ENCODE data around the gene DYRK1B.
"Not testable (repeated sequence)": the region's sequence is repeated elsewhere in the genome, so short reads cannot be mapped to it uniquely, and the experiment has no call there.

DYRK1B gene

DNA sequence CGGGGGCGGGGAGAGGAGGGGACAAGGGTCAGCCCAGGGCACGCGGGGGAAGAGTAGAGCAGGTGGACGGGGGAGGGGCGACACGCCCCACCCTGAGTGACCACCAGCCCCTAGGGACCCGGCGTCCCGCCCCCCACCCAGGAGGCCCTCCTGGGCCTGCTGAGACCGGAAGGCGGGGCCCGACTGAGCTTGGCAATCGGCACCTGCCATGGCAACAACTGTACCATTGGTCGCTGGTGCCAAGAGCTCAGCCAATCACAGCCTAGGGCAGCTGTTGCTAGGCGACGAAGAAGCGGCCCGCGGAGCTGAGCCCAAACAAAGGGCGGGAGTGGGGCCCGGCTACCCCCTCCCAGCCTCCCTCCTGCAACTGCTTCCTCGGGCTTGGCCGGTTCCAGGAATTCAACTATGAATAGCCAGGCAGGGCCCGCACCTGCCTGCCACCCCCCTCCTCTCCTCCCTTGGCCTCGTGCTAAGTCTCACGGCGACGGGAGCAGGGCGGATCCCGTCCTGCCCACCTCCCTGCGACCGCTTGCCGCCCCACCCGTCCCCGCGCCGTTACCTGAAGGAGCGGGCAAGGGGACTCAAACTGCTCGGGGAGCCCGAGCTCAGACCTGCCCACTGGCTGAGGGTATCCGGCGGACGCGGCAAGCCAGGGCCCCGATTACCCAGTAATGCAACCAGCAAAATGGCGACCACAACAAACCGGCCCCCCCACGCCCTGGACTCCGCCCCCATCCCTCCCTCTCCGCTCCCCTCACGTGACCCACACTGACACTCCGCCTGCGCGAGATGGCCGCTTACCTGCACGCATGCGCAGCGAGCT lies at the start of gene DYRK1B:
Gene DYRK1B (minus strand): TSS at position 699 of the 823 bp plus-strand sequence. CDS start 2,295 bp downstream, outside the sequence.
- Histone ChIP-seq H3K36me3 (ENCODE audit: control insufficient read depth in 5 of 5, insufficient read depth in 5 of 5, low read length in 5 of 5) (peaks cover 11 to 69% (median 48%) of the 10 kb centered on the region in 5 donors), H3K9me3 (ENCODE audit: control insufficient read depth in 5 of 5, low read length in 5 of 5) (no peaks in the 10 kb centered on the region), H3K27ac (ENCODE audit: low read depth, low read length) (peak within 1 kb of the TSS; percentile 86), H3K4me1 (ENCODE audit: control insufficient read depth in 5 of 5, insufficient read depth in 5 of 5, low read length in 5 of 5) (peaks cover 9 to 29% (median 22%) of the 10 kb centered on the region in 5 donors), H3K9ac (ENCODE audit: low read length in 5 of 5) (peak within 1 kb of the TSS; percentile 52 to 78 (median 76)), H3K27me3 (ENCODE audit: control insufficient read depth in 5 of 5, insufficient read depth in 4 of 5, low read length in 5 of 5) (no peaks in the 10 kb centered on the region), H3K4me3 (ENCODE audit: low read depth in 1 of 5, low read length in 5 of 5) (peak within 1 kb of the TSS; percentile 70 to 98 (median 90))

DNA sequence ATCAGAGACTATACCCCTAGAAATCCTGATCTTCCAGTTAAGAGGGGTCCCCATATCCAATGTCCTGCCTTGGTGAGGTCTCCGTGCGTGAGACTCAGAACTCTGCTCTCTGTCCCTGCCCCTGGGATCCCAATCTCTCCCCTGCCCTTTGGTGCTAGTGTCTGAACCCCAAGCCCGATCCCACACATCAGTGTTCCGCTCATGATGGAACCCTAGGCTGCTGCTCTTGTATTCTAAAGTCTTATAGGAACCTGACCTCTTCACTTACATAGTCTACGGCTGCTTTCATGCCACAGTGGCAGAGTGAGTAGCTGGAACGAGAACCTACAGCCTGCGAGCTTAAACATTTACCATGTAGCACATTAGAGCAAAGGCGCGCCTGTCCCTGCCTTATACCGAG lies 48.7 kb upstream of the DYRK1B start:
- H3K27ac ChIP-seq (ENCODE audit: low read depth, low read length); H3K27me3 ChIP-seq (ENCODE audit: control insufficient read depth in 5 of 5, insufficient read depth in 4 of 5, low read length in 5 of 5); H3K4me3 ChIP-seq (ENCODE audit: low read depth in 1 of 5, low read length in 5 of 5); H3K9me3 ChIP-seq (ENCODE audit: control insufficient read depth in 5 of 5, low read length in 5 of 5); H3K4me1 ChIP-seq (ENCODE audit: control insufficient read depth in 5 of 5, insufficient read depth in 5 of 5, low read length in 5 of 5); H3K9ac ChIP-seq (ENCODE audit: low read length in 5 of 5); H3K36me3 ChIP-seq (ENCODE audit: control insufficient read depth in 5 of 5, insufficient read depth in 5 of 5, low read length in 5 of 5): not testable (repeated sequence)

DNA sequence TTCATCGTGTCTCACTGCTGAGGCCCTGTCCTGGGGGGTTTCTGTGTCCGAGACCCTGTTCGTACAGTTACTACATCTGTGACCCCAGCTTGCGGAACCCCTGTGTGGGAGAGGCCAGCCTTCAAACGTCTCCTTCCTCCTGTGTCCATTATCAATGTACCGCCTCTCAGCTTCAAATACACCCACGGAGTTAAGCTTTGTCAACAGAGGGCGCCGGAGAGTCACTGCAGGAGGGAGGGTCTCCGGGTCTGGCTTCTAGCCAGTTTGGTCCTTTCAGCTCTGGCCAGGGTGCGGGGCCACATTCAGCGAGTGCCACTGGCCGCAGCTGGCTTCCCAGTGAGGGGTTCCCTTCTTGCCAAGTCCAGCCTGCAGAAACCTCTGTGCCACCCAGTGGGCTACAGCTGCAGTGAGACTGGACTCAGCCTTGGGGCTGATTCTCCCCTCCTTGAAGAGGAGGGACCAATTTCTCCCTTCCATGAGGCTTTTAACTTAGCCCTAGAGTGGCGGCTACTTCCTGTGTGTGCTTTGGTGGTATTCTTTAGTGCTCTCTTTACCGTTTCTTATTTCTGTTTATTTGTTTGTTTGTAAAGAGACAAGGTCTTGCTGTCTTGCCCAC lies 47.6 kb upstream of the DYRK1B start:
- H3K27me3 ChIP-seq (ENCODE audit: control insufficient read depth in 5 of 5, insufficient read depth in 4 of 5, low read length in 5 of 5); H3K4me3 ChIP-seq (ENCODE audit: low read depth in 1 of 5, low read length in 5 of 5); H3K9ac ChIP-seq (ENCODE audit: low read length in 5 of 5); H3K27ac ChIP-seq (ENCODE audit: low read depth, low read length); H3K4me1 ChIP-seq (ENCODE audit: control insufficient read depth in 5 of 5, insufficient read depth in 5 of 5, low read length in 5 of 5); H3K9me3 ChIP-seq (ENCODE audit: control insufficient read depth in 5 of 5, low read length in 5 of 5); H3K36me3 ChIP-seq (ENCODE audit: control insufficient read depth in 5 of 5, insufficient read depth in 5 of 5, low read length in 5 of 5): not testable (repeated sequence)

DNA sequence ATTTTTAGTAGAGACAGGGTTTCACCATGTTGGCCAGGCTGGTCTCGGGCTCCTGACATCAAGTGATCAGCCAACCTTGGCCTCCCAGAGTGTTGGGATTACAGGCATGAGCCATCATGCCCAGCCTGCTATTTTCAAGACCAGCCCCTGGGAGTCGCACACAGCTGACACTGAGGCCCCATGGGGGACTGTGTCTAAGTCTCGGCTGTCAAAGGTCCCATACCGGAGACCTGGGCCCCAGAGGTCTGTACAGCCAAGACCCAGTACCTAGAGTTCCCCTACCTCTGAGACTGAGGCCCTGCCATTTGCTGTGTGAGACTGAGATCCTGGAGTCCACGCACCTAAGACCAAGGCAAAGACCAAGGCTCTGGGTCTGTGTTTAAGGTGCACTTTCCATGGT lies 46.3 kb upstream of the DYRK1B start:
- not testable (repeated sequence) for H3K36me3 ChIP-seq (ENCODE audit: control insufficient read depth in 5 of 5, insufficient read depth in 5 of 5, low read length in 5 of 5); H3K9me3 ChIP-seq (ENCODE audit: control insufficient read depth in 5 of 5, low read length in 5 of 5); H3K4me3 ChIP-seq (ENCODE audit: low read depth in 1 of 5, low read length in 5 of 5); H3K27ac ChIP-seq (ENCODE audit: low read depth, low read length); H3K4me1 ChIP-seq (ENCODE audit: control insufficient read depth in 5 of 5, insufficient read depth in 5 of 5, low read length in 5 of 5); H3K27me3 ChIP-seq (ENCODE audit: control insufficient read depth in 5 of 5, insufficient read depth in 4 of 5, low read length in 5 of 5); H3K9ac ChIP-seq (ENCODE audit: low read length in 5 of 5)

DNA sequence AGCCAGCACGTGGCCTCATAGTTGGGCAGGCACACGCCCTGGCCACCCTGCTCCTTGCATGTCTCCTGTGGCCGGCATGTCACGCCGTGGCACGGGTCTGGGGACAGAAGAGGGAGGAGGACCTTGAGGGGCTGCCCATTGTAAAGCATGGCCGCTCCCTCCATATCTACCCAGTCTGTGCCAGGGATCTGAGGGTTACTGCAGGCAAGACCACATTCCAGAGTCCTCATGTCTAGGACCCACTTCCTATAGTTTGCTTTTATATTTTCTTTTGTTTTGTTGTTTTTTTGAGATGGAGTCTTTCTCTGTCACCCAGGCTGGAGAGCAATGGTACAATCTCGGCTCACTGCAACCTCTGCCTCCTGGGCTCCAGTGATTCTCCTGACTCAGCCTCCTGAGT lies 45.8 kb upstream of the DYRK1B start:
- H3K9ac ChIP-seq (ENCODE audit: low read length in 5 of 5); H3K27me3 ChIP-seq (ENCODE audit: control insufficient read depth in 5 of 5, insufficient read depth in 4 of 5, low read length in 5 of 5); H3K9me3 ChIP-seq (ENCODE audit: control insufficient read depth in 5 of 5, low read length in 5 of 5): not testable (repeated sequence)

DNA sequence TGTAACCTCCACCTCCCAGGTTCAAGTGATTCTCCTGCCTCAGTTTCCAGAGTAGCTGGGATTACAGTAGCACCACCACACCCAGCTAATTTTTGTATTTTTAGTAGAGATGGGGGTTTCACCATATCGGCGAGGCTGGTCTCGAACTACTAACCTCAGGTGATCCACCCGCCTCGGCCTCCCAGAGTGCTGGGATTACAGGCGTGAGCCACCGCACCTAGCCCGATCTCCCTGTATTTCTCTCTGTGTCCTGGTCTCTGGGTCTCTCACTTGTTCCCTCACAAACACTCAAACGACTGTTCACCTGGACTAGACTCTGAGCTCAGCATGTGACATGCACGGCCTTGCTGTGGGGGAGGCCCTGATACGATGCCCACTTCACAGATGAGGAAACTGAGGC lies 44.9 kb upstream of the DYRK1B start:
- not testable (repeated sequence) for H3K36me3 ChIP-seq (ENCODE audit: control insufficient read depth in 5 of 5, insufficient read depth in 5 of 5, low read length in 5 of 5); H3K9ac ChIP-seq (ENCODE audit: low read length in 5 of 5); H3K27ac ChIP-seq (ENCODE audit: low read depth, low read length); H3K4me3 ChIP-seq (ENCODE audit: low read depth in 1 of 5, low read length in 5 of 5); H3K4me1 ChIP-seq (ENCODE audit: control insufficient read depth in 5 of 5, insufficient read depth in 5 of 5, low read length in 5 of 5); H3K27me3 ChIP-seq (ENCODE audit: control insufficient read depth in 5 of 5, insufficient read depth in 4 of 5, low read length in 5 of 5); H3K9me3 ChIP-seq (ENCODE audit: control insufficient read depth in 5 of 5, low read length in 5 of 5)

More for the DNA sequence above, 45.8 kb upstream of the DYRK1B start:
- not testable (repeated sequence) for H3K27ac ChIP-seq (ENCODE audit: low read depth, low read length); H3K36me3 ChIP-seq (ENCODE audit: control insufficient read depth in 5 of 5, insufficient read depth in 5 of 5, low read length in 5 of 5); H3K4me3 ChIP-seq (ENCODE audit: low read depth in 1 of 5, low read length in 5 of 5); H3K4me1 ChIP-seq (ENCODE audit: control insufficient read depth in 5 of 5, insufficient read depth in 5 of 5, low read length in 5 of 5)

DNA sequence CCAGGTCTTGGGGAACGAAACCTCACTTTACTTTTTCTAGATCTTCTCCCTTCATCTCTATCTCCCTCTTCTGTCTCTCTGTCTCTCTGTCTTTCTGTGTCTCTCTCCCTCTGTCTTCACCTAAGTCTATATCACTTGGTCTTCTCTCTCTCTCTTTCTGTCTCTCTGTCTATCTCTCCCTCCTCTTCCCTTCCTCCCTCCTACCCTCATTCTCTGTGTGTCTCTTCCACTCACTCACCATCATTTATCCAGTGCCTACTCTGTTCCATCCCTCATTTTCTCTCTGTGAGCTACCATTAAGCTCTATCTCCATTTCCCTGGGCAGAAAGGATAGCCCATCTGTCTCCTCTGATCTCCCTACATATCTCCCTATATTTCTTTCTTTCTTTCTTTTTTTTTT lies 44.4 kb upstream of the DYRK1B start:
- H3K4me3 ChIP-seq (ENCODE audit: low read depth in 1 of 5, low read length in 5 of 5) = no peak overlapping the region
- H3K9ac ChIP-seq (ENCODE audit: low read length in 5 of 5) = no peak overlapping the region
- H3K36me3 ChIP-seq (ENCODE audit: control insufficient read depth in 5 of 5, insufficient read depth in 5 of 5, low read length in 5 of 5) = no peaks in the 10 kb centered on the region
- H3K27ac ChIP-seq (ENCODE audit: low read depth, low read length) = no peak overlapping the region
- H3K4me1 ChIP-seq (ENCODE audit: control insufficient read depth in 5 of 5, insufficient read depth in 5 of 5, low read length in 5 of 5) = no peaks in the 10 kb centered on the region
- no peaks in the 10 kb centered on the region for H3K9me3 ChIP-seq (ENCODE audit: control insufficient read depth in 5 of 5, low read length in 5 of 5)
- H3K27me3 ChIP-seq (ENCODE audit: control insufficient read depth in 5 of 5, insufficient read depth in 4 of 5, low read length in 5 of 5) = peaks cover 0 to 6% (median 0%) of the 10 kb centered on the region in 5 donors

DNA sequence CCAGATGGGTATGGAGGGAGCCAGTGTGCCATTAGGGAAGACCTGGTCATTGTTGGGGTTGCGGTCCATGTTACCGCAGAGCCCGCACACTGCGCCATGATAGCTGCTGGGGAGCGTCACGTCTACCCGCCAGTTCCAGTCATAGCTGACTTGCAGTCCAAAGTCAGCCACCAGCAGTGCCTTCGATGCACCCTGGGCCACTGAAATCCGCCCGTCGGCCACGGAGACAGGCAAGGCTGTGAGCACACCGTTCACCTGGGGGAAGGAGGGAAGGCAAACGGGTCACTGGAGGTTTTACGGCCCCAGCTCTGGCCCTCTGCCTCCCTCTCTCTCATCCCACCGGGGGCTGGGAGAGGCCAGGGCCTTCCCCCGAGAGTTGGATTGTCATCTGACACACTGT lies 44.0 kb upstream of the DYRK1B start:
- H3K4me3 ChIP-seq (ENCODE audit: low read depth in 1 of 5, low read length in 5 of 5); H3K27me3 ChIP-seq (ENCODE audit: control insufficient read depth in 5 of 5, insufficient read depth in 4 of 5, low read length in 5 of 5); H3K9me3 ChIP-seq (ENCODE audit: control insufficient read depth in 5 of 5, low read length in 5 of 5); H3K27ac ChIP-seq (ENCODE audit: low read depth, low read length); H3K4me1 ChIP-seq (ENCODE audit: control insufficient read depth in 5 of 5, insufficient read depth in 5 of 5, low read length in 5 of 5); H3K36me3 ChIP-seq (ENCODE audit: control insufficient read depth in 5 of 5, insufficient read depth in 5 of 5, low read length in 5 of 5); H3K9ac ChIP-seq (ENCODE audit: low read length in 5 of 5): not testable (repeated sequence)

DNA sequence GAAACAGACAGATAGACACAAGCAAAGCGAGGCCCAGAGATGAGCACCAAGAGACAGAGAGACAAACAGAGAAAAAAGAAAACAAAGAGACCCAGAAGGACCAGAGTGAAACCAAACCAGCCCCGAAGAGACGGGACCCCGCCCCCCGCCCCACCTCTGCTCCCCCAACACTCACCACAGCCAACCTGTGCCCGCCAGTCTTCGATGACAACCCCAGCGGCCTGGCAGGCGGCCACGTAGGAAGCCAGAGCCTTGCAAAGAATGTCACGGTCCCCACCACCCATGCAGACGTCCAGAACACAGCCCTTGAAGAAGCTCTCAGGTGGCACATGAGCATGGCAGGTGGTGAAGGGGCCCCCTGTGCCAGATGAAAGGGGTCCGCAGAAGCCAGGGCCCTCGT lies 43.5 kb upstream of the DYRK1B start:
- H3K4me3 ChIP-seq (ENCODE audit: low read depth in 1 of 5, low read length in 5 of 5); H3K27me3 ChIP-seq (ENCODE audit: control insufficient read depth in 5 of 5, insufficient read depth in 4 of 5, low read length in 5 of 5); H3K36me3 ChIP-seq (ENCODE audit: control insufficient read depth in 5 of 5, insufficient read depth in 5 of 5, low read length in 5 of 5); H3K9ac ChIP-seq (ENCODE audit: low read length in 5 of 5); H3K27ac ChIP-seq (ENCODE audit: low read depth, low read length); H3K4me1 ChIP-seq (ENCODE audit: control insufficient read depth in 5 of 5, insufficient read depth in 5 of 5, low read length in 5 of 5); H3K9me3 ChIP-seq (ENCODE audit: control insufficient read depth in 5 of 5, low read length in 5 of 5): not testable (repeated sequence)

DNA sequence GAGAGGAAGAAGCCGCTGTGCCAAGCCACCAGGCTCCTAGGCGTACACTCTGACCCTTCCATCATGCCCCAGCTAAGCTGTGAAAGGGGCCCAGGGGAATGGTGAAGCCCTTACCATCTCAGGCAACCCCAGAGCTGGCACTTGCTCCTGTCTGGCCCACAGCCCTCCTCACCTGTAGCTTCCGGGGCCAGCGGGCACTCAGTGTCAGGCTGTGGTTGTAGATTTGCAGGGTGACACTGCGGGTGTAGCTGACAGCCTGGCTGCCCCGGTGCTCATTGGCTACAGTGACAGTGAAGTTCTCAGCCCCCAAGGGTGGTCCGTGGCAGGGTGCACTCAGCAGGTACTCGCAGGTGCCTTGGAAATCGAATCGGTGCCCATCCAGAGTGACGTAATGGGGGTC lies 42.5 kb upstream of the DYRK1B start:
- not testable (repeated sequence) for H3K9me3 ChIP-seq (ENCODE audit: control insufficient read depth in 5 of 5, low read length in 5 of 5); H3K4me1 ChIP-seq (ENCODE audit: control insufficient read depth in 5 of 5, insufficient read depth in 5 of 5, low read length in 5 of 5); H3K36me3 ChIP-seq (ENCODE audit: control insufficient read depth in 5 of 5, insufficient read depth in 5 of 5, low read length in 5 of 5); H3K27me3 ChIP-seq (ENCODE audit: control insufficient read depth in 5 of 5, insufficient read depth in 4 of 5, low read length in 5 of 5); H3K27ac ChIP-seq (ENCODE audit: low read depth, low read length); H3K9ac ChIP-seq (ENCODE audit: low read length in 5 of 5); H3K4me3 ChIP-seq (ENCODE audit: low read depth in 1 of 5, low read length in 5 of 5)
